Measurements from ENCODE around the gene DMKN.
A peak's percentile ranks its signal among the peaks of the same experiment; 100 is the strongest.
"Not testable (repeated sequence)": the region's sequence is repeated elsewhere in the genome, so short reads cannot be mapped to it uniquely, and the experiment has no call there.

DMKN gene

DNA sequence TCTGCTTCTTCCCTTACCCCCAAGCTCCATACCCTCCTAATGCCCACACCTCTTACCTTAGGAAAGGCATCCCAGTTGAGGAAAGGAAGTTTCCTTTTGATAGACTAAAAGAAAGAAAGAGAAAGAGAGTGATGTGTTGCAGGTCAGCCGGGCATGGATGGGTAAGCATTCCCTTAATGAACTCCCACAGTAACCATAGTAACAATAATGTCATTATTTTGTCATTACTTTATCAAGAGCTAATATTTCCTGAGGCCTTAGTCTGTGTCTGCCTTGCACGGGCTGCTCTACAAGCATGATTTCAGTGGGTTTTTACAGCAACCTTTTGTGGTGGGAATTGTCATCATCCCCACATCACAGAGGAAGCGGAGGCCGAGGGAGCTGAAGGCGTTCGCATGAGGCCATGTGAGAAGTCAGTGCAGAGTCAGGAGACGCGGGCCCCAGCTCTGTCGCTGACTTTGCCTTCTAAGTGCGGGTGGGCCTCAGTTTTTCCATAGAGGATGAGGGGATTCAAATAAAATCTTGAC is 25.7 kb downstream of the DMKN start:
- H3K4me3 ChIP-seq (ENCODE audit: low read depth, low read length), result no peak overlapping the region
- TF ChIP-seq, protein P1, sequence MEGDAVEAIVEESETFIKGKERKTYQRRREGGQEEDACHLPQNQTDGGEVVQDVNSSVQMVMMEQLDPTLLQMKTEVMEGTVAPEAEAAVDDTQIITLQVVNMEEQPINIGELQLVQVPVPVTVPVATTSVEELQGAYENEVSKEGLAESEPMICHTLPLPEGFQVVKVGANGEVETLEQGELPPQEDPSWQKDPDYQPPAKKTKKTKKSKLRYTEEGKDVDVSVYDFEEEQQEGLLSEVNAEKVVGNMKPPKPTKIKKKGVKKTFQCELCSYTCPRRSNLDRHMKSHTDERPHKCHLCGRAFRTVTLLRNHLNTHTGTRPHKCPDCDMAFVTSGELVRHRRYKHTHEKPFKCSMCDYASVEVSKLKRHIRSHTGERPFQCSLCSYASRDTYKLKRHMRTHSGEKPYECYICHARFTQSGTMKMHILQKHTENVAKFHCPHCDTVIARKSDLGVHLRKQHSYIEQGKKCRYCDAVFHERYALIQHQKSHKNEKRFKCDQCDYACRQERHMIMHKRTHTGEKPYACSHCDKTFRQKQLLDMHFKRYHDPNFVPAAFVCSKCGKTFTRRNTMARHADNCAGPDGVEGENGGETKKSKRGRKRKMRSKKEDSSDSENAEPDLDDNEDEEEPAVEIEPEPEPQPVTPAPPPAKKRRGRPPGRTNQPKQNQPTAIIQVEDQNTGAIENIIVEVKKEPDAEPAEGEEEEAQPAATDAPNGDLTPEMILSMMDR (IDR thresholded peaks at IDR 0.05; ENCODE audit: borderline replicate concordance, insufficient read depth, low read depth, low read length), result no peak

DNA sequence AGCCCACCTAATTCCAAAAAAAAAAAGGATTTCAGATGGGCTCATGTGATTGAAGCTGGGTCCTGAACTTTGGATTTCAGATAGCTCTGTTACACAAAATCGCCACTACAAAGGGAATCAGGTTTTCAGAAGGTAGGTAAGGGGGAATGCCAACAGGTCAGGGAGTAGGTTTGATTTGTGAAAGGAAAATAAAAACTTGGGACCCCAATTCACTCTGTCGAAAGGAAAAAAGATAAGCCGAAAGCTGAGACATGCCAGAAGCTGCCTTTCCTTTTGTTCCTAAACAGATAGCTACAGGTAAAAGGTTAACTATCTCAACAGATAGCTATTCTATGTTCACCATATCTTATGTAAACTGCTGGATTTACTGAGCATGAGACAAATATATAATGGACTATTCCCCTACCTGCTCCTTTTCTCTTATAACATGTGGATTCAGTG is 27.2 kb downstream of the DMKN start:
- TF ChIP-seq, protein P1 (IDR thresholded peaks at IDR 0.05; ENCODE audit: borderline replicate concordance, insufficient read depth, low read depth, low read length), result no peak
- no peak overlapping the region for H3K4me3 ChIP-seq (ENCODE audit: low read depth, low read length)

DNA sequence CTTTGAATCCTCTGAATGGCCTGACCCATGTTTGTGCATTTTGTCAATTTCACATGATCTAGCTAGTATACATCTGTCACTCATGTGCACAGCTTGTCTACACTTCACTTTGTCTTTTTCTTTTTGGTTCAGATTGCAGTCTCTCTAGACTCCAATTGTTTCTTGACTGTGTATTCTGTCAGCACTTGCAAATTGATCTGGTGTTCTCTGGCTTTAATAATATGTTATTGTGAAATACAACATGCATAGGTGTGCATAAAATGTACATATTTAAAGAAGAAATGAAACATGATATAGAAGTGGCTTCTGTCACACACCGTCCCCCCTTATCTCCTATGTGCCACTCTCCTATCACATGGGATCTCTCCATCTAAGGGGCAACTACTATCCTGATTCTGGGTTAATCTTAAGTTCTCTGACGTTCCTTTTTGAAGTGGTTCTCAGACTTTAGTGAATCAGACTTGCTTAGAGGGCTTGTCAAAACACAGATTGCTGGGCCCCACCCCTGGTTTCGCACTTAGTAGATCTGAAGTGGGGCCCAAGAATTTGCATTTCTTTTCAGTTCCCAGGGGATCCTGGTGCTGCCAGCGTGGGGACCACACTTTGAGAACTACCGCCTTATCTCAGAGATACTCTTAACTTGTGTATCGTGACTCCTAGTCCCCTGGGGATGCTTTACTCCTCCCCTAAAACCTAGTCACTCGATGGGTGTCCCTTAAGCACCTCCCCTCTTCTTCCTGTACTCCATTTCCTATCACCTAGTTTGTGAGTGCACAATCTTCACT is 29.0 kb downstream of the DMKN start:
- H3K4me3 ChIP-seq (ENCODE audit: low read depth, low read length), result no peak overlapping the region
- TF ChIP-seq, protein P1 (IDR thresholded peaks at IDR 0.05; ENCODE audit: borderline replicate concordance, insufficient read depth, low read depth, low read length), result no peak

DNA sequence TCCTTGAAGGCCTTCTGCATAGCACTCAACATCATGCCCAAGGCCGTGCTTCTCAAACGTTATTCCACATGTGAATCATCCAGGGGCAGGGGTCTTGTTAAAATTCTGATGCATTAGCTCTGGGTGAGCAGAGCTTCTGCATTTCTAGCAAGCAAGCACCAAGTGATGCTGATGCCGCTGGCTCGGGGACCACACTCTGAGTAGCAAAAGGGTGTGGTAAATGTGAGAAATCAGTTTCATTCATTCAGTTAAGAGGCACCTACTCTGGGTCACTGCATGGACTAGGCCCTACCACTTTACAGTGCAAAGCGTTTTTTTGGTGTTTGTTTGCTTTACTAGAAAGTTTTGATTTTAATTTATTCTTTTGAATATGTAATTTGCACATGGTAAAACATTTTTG is 30.4 kb downstream of the DMKN start:
- H3K4me3 ChIP-seq (ENCODE audit: low read depth, low read length), result no peak overlapping the region
- TF ChIP-seq, protein P1 (IDR thresholded peaks at IDR 0.05; ENCODE audit: borderline replicate concordance, insufficient read depth, low read depth, low read length), result no peak

DNA sequence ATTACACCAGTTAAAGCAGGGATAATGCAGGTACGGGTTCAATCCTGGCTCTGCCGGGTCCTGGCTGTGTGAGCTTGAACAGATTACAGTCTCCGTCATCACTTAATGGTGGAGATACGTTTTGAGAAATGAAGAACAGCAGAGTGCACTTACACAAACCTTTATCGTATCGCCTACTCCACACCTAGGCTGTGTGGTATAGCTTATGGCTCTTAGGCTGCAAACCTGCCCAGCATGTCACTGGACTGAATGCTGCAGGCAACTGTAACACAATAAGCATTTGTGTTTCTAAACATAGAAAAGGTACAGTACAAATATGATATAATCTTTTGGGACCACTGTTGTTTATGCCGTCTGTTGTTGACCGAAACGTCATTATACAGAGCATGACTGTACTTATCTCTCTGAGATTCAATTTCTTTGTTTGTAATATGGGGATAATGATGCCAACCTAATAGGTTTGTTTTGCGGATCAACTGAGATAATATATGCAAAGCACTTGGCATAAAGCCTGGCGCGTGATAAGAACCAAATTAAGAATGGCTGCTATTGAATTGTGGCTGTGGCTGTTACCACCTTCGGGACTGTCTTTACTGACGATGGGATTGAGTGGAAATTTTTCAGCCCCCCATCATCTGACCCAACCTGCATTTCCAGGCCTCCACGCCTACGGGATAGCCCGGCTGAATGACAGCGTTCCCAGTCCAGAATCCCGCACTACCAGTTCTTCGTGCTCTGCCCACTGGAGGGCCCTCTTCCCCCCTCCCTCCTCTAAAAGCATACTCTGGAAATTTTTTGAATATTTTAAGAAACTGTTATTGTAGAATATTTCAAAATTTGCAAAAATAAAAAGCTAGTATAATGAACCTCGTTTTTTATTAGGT is 34.4 kb downstream of the DMKN start:
- TF ChIP-seq, protein P1 (IDR thresholded peaks at IDR 0.05; ENCODE audit: borderline replicate concordance, insufficient read depth, low read depth, low read length), result no peak

DNA sequence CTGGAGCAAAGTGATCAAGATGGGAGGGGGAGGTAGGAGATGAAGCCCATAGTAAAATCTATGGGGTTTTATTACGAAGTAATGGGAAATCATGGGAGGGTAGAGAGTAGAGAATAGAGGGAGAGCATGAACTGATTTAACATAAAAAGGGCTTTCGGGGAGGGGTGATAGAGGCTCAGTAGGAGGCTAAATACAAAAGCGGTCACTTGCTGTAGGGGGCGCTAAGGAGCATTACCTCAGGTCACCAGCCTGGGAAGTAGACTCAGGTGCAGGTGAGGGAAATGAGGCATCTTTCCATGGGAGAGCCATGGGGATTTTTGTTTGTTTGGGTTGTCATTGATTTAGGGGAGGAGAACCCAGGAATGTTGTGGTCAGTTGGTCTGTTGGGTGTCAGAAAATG is 37.3 kb downstream of the DMKN start:
- TF ChIP-seq, protein P1 (IDR thresholded peaks at IDR 0.05; ENCODE audit: borderline replicate concordance, insufficient read depth, low read depth, low read length), result peak; percentile 49; the same call in 1 of the 2 replicates
- H3K4me3 ChIP-seq (ENCODE audit: low read depth, low read length), result no peak overlapping the region

More for the DNA sequence above, 34.4 kb downstream of the DMKN start:
- no peak overlapping the region for H3K4me3 ChIP-seq (ENCODE audit: low read depth, low read length)

DNA sequence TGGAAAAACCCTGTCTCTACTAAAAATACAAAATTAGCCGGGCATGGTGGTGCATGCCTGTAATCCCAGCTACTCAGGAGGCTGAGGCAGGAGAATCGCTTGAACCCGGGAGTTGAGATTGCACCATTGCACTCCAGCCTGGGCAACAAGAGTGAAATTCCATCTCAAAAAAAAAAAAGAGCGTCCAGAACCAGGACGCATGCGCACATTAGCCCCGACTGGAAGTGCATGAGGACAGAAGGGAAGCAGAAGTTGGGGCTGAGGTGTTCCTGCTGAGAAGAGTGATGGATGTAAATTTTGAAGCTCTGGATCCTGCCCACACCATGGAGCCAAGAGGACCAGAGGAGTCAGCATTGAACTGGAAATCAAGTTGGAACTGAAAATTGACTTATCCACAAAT is 38.9 kb downstream of the DMKN start:
- not testable (repeated sequence) for H3K4me3 ChIP-seq (ENCODE audit: low read depth, low read length)
